Measurements from ENCODE around the gene WHAMM. TPM values are rescaled to one million over a fixed set of nuclear protein-coding genes. Genes with fewer than 3 reads are reported as not detected.

WHAMM gene
- total RNA-seq, 2 experiments from 2014 or later, result 86.4 to 87.7 TPM

DNA sequence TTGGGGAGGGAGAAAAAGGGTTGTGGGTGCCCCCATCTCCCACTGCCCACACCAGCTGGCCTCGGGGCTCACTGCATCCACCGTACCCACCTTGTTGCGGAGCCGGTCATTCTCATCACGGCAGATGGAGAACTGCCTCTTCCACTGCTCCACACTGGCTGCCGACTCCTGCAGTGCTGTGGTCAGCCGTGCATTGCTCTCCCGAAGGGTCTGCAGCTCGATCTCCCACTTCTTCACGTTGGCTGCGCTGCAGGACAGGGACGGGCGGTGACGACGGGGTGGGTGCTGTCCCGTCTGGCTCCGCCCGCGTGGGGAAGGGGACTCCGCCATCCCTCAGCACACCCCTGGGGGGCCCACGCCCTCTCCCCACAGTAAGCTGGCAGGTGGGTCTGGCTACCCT is 45.1 kb downstream of the WHAMM start:
- no peaks in the 10 kb centered on the region for H3K36me3 Mint-ChIP-seq (ENCODE audit: low read depth)
- TF ChIP-seq, protein P1, sequence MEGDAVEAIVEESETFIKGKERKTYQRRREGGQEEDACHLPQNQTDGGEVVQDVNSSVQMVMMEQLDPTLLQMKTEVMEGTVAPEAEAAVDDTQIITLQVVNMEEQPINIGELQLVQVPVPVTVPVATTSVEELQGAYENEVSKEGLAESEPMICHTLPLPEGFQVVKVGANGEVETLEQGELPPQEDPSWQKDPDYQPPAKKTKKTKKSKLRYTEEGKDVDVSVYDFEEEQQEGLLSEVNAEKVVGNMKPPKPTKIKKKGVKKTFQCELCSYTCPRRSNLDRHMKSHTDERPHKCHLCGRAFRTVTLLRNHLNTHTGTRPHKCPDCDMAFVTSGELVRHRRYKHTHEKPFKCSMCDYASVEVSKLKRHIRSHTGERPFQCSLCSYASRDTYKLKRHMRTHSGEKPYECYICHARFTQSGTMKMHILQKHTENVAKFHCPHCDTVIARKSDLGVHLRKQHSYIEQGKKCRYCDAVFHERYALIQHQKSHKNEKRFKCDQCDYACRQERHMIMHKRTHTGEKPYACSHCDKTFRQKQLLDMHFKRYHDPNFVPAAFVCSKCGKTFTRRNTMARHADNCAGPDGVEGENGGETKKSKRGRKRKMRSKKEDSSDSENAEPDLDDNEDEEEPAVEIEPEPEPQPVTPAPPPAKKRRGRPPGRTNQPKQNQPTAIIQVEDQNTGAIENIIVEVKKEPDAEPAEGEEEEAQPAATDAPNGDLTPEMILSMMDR (IDR thresholded peaks at IDR 0.05), result no peak
- Histone ChIP-seq H3K27ac (ENCODE audit: low read depth in 1 of 2, low read length in 2 of 2) (no peak overlapping the region), H3K27me3 (ENCODE audit: control insufficient read depth in 1 of 2, insufficient read depth in 2 of 2, low read length in 2 of 2) (no peaks in the 10 kb centered on the region), H3K36me3 (ENCODE audit: insufficient read depth, low read length) (no peaks in the 10 kb centered on the region), H3K4me3 (ENCODE audit: low read length) (no peak overlapping the region), H3K9me3 (ENCODE audit: control insufficient read depth in 1 of 2, insufficient read depth in 1 of 2, low read length in 2 of 2) (no peaks in the 10 kb centered on the region), H3K4me1 (ENCODE audit: insufficient read depth, low read length) (no peaks in the 10 kb centered on the region)
- no peaks in the 10 kb centered on the region for H3K27me3 Mint-ChIP-seq
- H3K27ac Mint-ChIP-seq, result no peak overlapping the region
- intact Hi-C loops (cut with DNase I, micrococcal nuclease), result no loop called here
- no peaks in the 10 kb centered on the region for H3K9me3 Mint-ChIP-seq
- no peak for DNase-seq
- no peak overlapping the region for H3K4me3 Mint-ChIP-seq
- ChIA-PET CTCF (interaction anchor here (1.1 kb wide), 1 partner anchor 132 kb away, joined by 3 read pairs; the partner anchor contains the start of gene RAMAC), POLR2A (no interaction called here)
- ATAC-seq (ENCODE audit: poor library complexity), result no peak
- peaks cover 12% of the 10 kb centered on the region for H3K4me1 Mint-ChIP-seq (ENCODE audit: low read depth)

DNA sequence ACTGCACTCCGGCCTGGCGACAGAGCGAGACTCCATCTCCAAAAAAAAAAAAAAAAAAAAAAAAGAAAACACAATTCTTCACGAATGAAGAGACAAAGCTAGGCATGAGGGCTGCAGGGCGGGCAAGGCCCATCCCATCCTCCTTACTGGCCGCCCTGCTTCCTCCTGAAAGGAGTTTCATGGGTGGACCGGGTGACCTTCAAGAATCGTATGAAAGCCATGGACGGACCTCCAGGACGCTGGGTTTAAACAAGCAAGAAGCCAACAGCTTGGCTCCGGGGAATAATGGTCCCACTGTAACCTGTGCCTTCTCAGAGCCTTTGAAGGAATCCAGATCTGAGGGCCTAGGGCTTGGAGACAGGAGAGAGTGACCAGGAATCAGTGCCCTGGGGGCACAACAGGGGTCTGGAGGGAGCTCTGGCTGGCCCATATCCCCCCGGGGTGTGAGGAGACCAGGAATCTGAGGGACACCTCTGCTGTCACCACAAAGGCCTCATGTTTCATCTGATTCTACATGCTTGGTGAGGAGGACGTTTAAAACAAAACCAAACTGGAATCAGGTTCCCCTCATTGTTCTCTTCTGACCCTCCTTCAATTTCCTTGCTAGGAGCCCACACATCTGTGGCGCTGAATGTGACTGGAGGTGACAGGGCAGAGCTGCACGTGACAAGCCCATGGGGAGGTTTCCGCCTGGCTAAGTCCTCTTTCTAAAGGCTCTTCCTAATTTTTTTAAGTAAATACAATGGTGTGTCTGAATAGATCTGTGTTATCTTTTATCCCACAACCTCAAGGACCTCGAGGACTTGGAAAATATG is 46.1 kb downstream of the WHAMM start:
- intact Hi-C loops (cut with DNase I, micrococcal nuclease), result no loop called here
- H3K9me3 ChIP-seq (ENCODE audit: control insufficient read depth in 1 of 2, insufficient read depth in 1 of 2, low read length in 2 of 2), result no peaks in the 10 kb centered on the region
- H3K4me3 Mint-ChIP-seq, result no peak overlapping the region
- H3K4me1 ChIP-seq (ENCODE audit: insufficient read depth, low read length), result no peaks in the 10 kb centered on the region
- H3K27me3 ChIP-seq (ENCODE audit: control insufficient read depth in 1 of 2, insufficient read depth in 2 of 2, low read length in 2 of 2), result no peaks in the 10 kb centered on the region
- no peaks in the 10 kb centered on the region for H3K36me3 ChIP-seq (ENCODE audit: insufficient read depth, low read length)
- ATAC-seq (ENCODE audit: poor library complexity), result no peak
- DNase-seq, result no peak
- ChIA-PET POLR2A (no interaction called here), CTCF (interaction anchor here (1.1 to 1.3 kb wide), 2 partner anchors 9 to 131 kb away, joined by 3 read pairs; partner anchors contain the start of gene RAMAC)
- H3K27ac Mint-ChIP-seq, result no peak overlapping the region
- no peak overlapping the region for H3K27ac ChIP-seq (ENCODE audit: low read depth in 1 of 2, low read length in 2 of 2)
- TF ChIP-seq, protein P1 (IDR thresholded peaks at IDR 0.05), result no peak
- peaks cover 8% of the 10 kb centered on the region for H3K4me1 Mint-ChIP-seq (ENCODE audit: low read depth)
- no peaks in the 10 kb centered on the region for H3K9me3 Mint-ChIP-seq
- no peak overlapping the region for H3K4me3 ChIP-seq (ENCODE audit: low read length)
- no peaks in the 10 kb centered on the region for H3K27me3 Mint-ChIP-seq
- no peaks in the 10 kb centered on the region for H3K36me3 Mint-ChIP-seq (ENCODE audit: low read depth)

DNA sequence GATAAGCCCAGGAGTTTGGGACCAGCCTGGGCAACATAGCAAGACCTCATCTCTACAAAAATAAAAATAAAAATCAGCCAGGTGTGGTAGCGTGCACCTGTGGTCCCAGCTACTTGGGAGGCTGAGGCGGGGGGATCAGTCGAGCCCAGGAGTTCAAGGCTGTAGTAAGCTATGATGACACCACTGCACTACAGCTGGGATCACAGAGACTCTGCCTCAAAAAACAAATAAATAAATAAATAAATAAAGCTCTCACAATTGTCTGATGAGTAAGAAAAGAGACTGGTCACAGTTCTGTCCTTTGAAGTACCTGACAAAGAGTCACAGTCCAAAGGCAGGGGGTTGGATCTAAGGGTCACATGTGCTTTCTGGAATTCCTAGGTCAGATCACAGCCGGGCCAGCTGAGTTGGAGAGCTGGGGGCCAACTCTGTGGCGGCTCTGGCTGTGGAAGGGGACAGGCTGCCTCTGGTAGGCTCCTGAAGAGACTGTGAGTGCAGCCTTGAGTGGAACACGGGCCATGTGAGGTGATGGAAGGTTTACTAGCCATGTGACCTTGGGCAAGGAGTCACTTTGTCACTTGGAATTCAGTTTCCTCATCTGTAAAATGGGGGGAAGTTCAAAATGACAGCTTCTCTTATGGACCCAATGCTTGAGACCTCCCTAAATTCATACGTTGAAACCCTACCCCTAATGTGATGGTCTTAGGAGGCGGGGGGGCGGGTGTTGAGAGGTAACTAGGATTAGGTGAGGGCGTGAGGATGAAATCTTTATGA is 47.2 kb downstream of the WHAMM start:
- CTCF ChIA-PET, result interaction anchor here (1.3 kb wide), 1 partner anchor 8 kb away, joined by 3 read pairs; no protein-coding TSS in a partner anchor
- POLR2A ChIA-PET, result no interaction called here
- no peak overlapping the region for H3K4me3 Mint-ChIP-seq
- Histone ChIP-seq H3K27me3 (ENCODE audit: control insufficient read depth in 1 of 2, insufficient read depth in 2 of 2, low read length in 2 of 2) (no peaks in the 10 kb centered on the region), H3K4me3 (ENCODE audit: low read length) (no peak overlapping the region), H3K27ac (ENCODE audit: low read depth in 1 of 2, low read length in 2 of 2) (no peak overlapping the region), H3K9me3 (ENCODE audit: control insufficient read depth in 1 of 2, insufficient read depth in 1 of 2, low read length in 2 of 2) (no peaks in the 10 kb centered on the region), H3K36me3 (ENCODE audit: insufficient read depth, low read length) (no peaks in the 10 kb centered on the region), H3K4me1 (ENCODE audit: insufficient read depth, low read length) (no peaks in the 10 kb centered on the region)
- TF ChIP-seq, protein P1 (IDR thresholded peaks at IDR 0.05), result no peak
- ATAC-seq (ENCODE audit: poor library complexity), result no peak
- DNase-seq, result no peak
- no peaks in the 10 kb centered on the region for H3K36me3 Mint-ChIP-seq (ENCODE audit: low read depth)
- no peak overlapping the region for H3K27ac Mint-ChIP-seq
- H3K4me1 Mint-ChIP-seq (ENCODE audit: low read depth), result peaks cover 8% of the 10 kb centered on the region
- no peaks in the 10 kb centered on the region for H3K9me3 Mint-ChIP-seq
- no peaks in the 10 kb centered on the region for H3K27me3 Mint-ChIP-seq
- intact Hi-C loops (cut with DNase I, micrococcal nuclease), result no loop called here

Measured in CD4-positive, alpha-beta T cell (primary cell).